HG02885 (cell line): ENCODE results near the gene CFAP126.
A peak's percentile ranks its signal among the peaks of the same experiment; 100 is the strongest.
"Not testable (repeated sequence)": the region's sequence is repeated elsewhere in the genome, so short reads cannot be mapped to it uniquely, and the experiment has no call there.

Source experiments
- ATAC-seq: cut with Tn5 transposase; IDR thresholded peaks from one replicate; pipeline ENCODE4 v1.9.1; 2021; ENCODE audit warnings: mild to moderate bottlenecking; ENCODE audit not compliant: unreplicated experiment, poor library complexity

Gene CFAP126

DNA sequence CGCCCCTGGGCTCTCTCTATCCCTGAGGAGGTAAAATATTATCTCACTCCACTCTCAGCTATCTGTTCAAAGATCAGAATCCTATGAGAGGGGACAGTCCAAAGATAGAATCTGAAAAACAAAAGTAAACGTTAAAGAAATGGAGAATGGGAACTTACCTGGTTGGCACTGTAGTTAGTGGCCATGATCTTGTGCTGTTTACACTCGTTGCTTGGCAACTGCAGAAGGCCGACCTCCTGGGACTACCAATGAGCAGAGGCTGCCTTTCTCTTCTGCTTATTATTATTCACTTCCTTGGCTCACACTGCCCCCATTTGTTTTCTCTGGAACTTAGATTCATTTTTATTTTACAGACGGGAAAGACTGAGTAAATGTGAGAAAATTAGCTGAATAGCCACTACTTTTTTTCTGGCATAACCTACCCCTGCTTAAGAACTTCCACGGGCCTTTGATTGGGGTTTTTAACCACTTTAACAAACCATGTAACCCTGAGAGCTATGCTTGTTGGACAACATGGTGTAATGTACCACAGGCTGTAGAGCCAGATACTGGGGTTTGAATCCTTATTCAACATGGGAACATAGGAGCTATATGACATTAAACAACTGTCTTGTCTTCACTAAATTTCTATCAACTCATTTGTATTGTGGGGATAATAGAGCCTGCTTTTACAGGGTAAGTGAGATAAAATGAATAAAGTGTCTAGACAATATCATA is at the start of gene CFAP126:
TSS of gene CFAP126 (minus strand) at position 193 of the 717 bp plus-strand sequence. CDS start at position 185, 8 bp downstream.
- ATAC-seq, result peak; percentile 78

DNA sequence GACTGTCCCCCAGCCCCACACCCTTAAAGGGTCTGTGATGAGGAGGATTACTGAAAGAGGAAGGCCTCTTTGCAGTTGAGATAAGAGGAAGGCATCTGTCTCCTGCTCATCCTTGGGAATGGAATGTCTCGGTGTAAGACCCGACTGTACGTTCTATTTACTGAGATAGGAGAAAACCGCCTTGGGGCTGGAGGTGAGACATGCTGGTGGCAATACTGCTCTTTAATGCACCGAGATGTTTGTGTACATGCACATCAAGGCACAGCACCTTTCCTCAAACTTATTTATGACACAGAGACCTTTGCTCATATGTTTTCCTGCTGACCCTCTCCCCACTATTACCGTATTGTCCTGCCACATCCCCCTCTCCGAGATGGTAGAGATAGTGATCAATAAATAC is 45.4 kb upstream of the CFAP126 start:
- not testable (repeated sequence) for ATAC-seq

DNA sequence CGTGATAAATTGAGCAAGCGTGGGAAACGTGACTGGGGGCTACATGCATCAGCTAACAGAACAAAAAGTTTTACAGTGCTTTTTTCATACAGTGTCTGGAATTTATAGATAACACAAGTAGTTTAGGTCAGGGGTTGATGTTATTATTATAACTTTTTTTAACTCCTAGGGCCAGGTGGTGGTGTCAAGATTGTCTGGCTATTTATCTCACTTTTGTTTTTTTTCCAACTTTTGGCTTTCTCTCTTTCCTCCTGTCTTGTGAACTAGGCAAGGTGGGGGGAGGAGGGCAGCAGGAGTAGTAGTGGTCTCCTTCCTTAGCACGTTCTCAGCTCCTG is 42.9 kb upstream of the CFAP126 start:
- not testable (repeated sequence) for ATAC-seq

DNA sequence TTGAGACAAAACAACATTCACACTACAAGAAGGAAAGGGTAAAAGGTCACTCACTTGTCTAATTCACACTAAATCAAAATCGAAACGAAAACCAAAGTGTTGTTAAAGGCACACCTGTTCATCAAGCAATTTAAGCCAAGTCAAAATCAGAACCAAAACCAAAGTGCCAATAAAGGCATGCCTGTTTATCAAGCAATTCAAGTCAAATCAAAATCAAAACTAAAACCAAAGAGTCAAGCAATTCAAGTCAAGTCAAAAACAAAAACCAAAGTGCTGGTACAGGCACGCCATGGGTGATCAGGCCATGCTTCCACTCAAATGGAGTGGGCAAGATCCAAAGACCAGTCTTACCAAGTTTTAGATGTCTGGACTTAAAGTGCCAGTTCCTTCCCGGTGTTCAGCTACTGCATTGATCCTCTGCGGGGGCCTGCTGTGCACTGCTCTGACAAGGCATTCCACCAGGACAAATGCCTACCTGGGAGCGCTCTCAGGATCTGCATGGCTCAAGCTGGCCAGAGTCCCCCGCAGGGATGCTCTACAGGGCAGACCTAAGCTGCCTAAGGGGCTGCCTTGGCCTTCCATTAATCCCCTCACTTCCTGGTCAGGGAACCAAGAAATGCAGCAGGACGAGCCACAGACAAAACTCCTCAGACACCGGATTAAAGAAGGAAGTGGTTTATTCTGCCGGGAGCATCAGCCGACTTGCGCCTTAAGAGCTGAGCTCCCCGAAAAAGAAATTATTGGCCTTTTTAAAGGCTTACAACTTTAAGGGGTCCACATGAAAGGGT is 42.4 kb upstream of the CFAP126 start:
- ATAC-seq, result not testable (repeated sequence)

DNA sequence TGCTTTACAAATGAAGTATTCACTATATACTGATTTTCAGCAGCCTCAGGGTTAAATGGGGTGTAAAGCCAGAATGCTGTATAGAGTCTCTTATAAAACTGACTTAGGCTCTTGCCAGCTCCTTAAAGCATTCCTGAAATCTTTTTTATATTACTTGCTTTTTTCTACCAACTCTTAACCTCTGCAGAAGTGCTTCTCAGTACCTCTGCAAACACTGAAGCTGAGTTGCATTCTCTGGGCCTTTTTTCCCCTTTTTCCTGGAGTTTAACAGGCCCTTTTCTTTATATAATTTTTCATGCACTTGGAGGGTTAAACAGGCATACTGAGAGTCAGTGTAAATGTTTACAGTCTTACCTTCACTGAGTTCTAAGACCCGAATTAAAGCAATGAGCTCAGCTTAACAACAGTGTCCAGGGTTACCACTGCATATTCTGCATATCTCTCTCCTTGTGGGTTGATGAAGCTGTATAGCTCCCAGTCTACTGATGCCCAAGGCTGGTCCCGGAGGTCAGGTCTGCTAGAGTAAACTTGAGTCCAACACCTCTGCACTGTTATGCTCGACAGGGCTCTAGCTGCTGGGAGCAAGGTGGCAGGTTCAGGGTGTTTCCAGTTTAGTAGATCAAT is 40.9 kb upstream of the CFAP126 start:
- ATAC-seq, result no peak

- no peak for ATAC-seq
Measured at GRCh38 chr1:161407451-161407985, 39.8 kb upstream of the CFAP126 start.

GRCh38 chr1:161406551-161406950 is 38.9 kb upstream of the CFAP126 start:
- not testable (repeated sequence) for ATAC-seq

DNA sequence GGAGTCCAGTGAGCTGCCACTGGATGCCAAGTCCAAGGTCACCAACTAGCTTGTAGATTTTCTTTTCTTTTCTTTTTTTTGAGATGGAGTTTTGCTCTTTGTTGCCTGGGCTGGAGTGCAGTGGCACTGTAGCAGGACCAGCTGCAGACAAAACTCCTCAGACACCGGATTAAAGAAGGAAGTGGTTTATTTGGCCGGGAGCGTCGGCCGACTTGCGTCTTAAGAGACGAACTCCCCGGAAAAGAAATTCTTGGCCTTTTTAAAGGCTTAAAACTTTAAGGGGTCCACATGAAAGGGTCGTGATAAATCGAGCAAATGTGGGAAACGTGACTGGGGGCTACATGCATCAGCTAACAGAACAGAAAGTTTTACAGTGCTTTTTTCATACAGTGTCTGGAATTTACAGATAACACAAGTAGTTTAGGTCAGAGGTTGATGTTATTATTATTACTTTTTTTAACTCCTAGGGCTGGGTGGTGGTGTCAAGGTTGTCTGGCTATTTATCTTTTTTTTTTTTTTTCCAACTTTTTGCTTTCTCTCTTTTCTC is 36.4 kb upstream of the CFAP126 start:
- no peak for ATAC-seq

DNA sequence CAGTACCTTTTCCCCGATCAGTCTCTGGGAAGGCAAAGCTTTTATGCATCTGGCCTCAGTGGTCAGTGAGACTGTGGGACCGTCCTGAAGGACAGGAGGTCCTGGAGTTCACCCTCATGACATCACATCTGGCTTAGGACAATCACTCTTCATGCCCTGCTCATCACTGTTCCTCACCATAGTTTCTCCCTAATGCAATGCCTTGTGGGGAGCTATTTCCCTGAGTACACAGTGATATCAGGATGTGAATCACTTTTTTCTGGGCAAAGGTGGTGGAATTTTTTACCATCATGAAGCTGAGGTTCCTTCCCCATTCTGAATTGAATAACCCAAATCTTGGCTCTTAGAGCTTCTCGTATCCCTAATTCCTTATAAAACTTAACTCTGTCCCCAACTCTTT is 34.8 kb upstream of the CFAP126 start:
- ATAC-seq, result no peak

- peak; percentile 78 for ATAC-seq
Measured at GRCh38 chr1:161399257-161399998, 31.8 kb upstream of the CFAP126 start.

- ATAC-seq, result no peak
Measured at GRCh38 chr1:161398900-161399256, 31.2 kb upstream of the CFAP126 start.

- ATAC-seq, result not testable (repeated sequence)
Measured at GRCh38 chr1:161397038-161397437, 29.4 kb upstream of the CFAP126 start.

DNA sequence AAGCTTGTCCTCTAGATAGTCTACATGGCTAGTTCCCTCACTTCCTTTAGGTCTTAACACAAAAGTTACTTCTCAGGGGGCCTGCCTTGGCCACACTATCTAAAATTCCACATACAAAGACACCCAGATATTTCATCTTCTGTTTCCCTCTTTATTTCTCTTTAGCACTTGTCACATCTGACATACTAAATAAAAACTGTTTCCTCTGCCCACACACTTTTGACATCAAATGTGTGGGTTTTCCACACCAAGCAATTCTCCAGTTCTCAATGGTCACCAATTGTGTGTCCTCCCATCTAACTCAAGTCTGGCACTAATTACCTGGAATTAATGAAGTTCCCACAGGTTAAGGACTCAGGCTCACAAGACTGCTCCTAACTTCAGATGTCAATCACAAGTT is 25.5 kb upstream of the CFAP126 start:
- ATAC-seq, result no peak

- no peak for ATAC-seq
Measured at GRCh38 chr1:161391611-161392010, 23.9 kb upstream of the CFAP126 start.

DNA sequence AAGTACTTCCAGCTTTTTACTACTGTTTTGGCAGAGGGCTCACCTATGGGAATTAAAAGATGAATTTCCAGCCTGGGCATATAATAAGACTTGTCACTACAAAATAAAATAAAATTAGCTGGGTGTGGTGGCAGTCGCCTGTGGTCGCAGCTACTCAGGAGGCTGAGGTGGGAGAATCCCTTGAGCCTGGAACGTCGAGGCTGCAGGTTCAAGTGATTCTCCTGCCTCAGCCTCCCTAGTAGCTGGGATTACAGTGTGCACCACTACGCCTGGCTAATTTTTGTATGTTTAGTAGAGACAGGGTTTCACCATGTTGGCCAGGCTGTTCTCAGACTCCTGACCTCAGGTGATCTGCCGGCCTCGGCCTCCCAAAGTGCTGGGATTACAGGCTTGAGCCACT is 23.5 kb upstream of the CFAP126 start:
- not testable (repeated sequence) for ATAC-seq

DNA sequence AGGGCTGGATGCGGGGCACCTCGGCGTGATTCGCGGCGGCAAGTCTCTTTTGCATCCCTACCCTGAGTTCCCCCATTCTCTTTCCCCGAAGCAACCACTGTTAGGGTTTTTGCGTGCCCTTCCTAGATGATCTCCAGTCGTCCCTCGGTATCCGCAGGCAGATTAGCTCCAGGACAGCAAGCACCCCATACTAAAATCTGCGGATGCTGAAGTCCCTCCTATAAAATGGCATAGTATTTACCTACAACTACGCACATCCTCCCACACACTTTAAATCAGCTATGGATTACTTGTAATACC is 22.8 kb upstream of the CFAP126 start:
- ATAC-seq, result no peak

DNA sequence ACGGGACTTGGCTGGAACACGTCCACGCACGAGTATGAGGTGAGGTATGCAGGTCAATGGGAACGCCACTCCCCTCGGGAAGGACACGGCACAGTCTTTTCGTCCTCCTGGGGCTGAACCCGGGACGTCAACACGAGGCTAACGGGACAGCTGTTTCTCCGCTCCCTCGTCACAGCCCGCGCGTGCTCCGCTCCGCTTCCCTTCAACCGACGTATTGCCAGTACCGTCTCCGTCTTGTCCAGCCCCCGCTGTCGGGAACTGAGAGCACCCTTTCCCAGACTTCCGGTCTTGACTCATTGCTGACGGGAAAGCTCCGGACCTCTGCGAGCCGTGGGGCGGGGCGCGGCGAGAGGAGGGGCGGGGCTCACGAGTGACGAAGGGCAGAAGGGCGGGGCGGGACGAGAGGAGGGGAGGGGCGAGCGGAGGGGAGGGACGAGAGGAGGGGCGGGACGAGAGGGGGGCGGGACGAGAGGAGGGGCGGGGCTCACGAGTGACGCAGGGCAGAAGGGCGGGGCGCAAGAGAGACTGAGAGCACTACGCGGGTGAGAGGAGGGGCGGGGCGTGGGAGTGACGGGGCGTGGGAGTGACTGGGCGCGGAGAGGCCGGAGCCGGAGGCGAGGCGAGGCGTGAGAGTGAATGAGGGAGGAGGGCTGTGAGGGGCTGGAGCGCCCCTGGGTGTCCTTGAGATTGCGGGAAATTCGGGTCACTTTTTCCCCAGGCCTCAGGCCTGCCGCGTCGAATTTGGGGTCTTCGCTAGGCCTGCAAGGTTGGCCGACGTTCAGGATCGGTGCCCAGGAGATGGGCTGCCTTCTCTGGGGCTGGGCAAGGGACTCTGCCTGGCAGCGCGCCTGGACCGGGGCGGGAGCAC is 22.2 kb upstream of the CFAP126 start:
- ATAC-seq, result peak; percentile 85

GRCh38 chr1:161389158-161389557 is 21.5 kb upstream of the CFAP126 start:
- not testable (repeated sequence) for ATAC-seq

- no peak for ATAC-seq
Measured at GRCh38 chr1:161388639-161389038, 21.0 kb upstream of the CFAP126 start.
